ENCODE data around the gene B4GALT5.
A peak's percentile ranks its signal among the peaks of the same experiment; 100 is the strongest.

Gene B4GALT5

DNA sequence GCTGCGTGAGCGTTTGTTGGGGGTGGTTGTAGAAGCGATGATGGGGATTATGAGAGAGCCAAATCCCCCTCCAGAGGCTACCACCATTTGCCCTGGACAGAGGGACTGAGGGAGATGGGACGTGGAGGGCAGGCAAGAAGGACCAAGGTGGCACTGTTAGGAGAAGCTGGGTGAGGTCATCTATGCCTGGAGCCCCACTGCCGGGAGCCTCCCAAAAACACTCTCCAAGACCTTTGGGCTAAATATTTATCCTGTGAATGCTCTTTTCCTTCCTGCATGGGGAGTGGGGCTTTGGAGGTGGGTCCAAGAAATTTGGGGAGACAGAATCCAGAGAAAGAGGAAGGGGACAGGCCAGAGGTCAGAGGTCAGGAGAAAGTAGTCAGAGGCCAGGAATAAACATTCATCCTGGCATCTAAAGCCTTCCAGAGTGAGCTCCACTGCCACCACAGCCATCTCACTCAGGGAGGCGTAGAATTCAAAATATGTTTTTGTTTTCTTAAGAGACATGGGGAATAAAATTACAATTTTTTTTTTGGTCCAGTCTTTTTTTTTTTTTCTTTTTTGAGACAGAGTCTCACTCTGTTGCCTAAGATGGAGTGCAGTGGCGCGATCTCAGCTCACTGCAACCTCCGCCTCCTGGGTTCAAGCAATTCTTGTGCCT lies 128.0 kb downstream of the B4GALT5 start:
- DNase-seq (no peak), ATAC-seq (replicated peaks) (no peak)
- no peaks in the 10 kb centered on the region for H3K36me3 Mint-ChIP-seq (ENCODE audit: insufficient read depth)
- peaks cover 9 to 18% of the 10 kb centered on the region in 2 donors for H3K4me1 Mint-ChIP-seq (ENCODE audit: low read depth in 2 of 2)
- H3K9me3 Mint-ChIP-seq = peaks cover 2 to 7% of the 10 kb centered on the region in 2 donors
- no peak overlapping the region for H3K4me3 Mint-ChIP-seq
- H3K27ac Mint-ChIP-seq = peak overlapping the region in 1 of 2 donors; percentile 41
- peaks cover 0 to 10% of the 10 kb centered on the region in 2 donors for H3K27me3 Mint-ChIP-seq

DNA sequence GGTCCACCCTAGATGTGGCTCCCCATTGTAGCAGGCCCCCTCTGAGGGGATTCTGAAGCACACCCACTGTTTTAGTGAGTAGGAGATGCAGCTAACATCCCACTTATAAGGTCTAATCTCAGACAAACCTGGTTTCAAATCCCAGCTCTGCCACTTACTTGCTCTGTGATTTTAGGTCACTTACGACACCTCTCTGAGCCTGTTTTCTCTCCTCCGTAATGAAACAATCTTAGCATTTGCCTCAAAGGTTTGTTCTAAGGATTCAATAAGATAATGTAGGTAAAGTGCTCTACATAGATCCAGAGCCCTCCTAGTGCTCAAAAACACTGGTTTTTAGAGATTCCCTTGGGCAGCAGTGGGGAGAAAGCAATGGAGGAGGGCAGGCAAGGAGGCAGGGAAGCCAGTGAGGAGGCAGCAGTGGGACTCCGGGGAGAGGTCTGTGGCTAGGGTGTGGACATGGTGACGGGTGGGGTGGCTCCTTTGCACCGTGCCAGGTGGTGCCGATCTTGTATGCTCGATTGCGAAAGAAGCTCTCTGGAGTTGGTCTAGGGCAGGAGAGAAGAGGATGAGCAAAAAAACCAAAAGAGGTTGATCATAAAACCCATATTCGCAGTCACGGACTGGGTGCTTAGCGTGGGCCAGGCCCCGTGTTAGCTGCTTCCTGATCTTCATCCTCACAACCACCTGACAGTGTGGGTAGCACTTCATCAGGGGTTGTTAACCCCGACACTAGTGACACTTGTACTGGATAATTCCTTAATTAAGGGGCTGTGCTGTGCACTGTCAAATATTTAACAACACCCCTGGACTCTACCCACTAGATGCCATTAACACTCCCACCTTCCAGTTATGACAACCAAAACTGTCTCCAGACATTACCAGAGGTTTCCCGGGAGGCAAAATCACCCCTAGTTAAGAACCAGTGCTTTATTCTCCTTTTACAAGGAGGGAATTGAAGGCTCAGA lies 129.0 kb downstream of the B4GALT5 start:
- H3K9me3 Mint-ChIP-seq = peaks cover 2 to 7% of the 10 kb centered on the region in 2 donors
- H3K27ac Mint-ChIP-seq = peak overlapping the region; percentile 41 to 54
- peak; percentile 75 for ATAC-seq (replicated peaks)
- DNase-seq = no peak
- H3K27me3 Mint-ChIP-seq = peaks cover 0 to 10% of the 10 kb centered on the region in 2 donors
- H3K4me3 Mint-ChIP-seq = peak overlapping the region in 1 of 2 donors; percentile 10
- H3K36me3 Mint-ChIP-seq (ENCODE audit: insufficient read depth) = no peaks in the 10 kb centered on the region
- peaks cover 0 to 13% of the 10 kb centered on the region in 2 donors for H3K4me1 Mint-ChIP-seq (ENCODE audit: low read depth in 2 of 2)

DNA sequence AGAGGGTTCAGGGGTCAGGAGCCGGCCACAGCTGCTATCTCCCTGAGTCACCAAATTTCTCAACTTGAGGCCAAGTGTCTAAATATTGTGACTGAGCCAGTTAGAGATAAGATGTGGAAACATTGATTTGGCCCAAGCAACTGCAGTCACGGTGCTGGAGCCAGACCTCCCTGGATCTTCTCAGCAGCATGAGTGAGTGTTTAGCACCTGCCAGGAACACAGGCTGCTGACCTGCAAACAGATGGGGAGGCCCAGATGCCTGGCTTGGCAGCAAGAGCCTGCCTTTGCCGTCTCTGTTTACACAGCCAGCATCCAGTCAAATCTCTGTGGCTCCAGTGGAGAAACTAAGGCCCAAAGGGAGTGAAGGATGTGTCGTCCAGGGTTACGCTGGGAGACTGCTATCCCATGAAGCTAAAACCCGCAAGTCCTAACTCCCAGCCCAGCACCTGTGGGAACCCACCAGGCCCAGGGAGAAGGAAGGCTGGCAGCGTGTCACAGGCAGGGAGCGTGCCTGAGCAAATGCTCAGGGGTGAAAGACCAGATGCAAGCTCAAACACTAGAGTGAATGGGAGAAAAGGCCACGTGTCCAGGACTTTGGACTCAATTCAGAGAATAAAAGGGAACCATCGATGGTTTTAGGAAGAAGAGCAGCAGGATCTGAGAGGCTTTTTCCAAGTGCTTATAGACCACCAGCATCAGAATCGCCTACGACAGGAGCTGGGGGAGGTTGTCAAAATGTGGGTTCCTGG lies 129.8 kb downstream of the B4GALT5 start:
- Mint-ChIP-seq H3K27ac (no peak overlapping the region), H3K36me3 (ENCODE audit: insufficient read depth) (no peaks in the 10 kb centered on the region), H3K27me3 (peaks cover 0 to 10% of the 10 kb centered on the region in 2 donors), H3K9me3 (peaks cover 2 to 7% of the 10 kb centered on the region in 2 donors), H3K4me3 (no peak overlapping the region), H3K4me1 (ENCODE audit: low read depth in 2 of 2) (peaks cover 0 to 12% of the 10 kb centered on the region in 2 donors)
- no peak for DNase-seq
- no peak for ATAC-seq (replicated peaks)

DNA sequence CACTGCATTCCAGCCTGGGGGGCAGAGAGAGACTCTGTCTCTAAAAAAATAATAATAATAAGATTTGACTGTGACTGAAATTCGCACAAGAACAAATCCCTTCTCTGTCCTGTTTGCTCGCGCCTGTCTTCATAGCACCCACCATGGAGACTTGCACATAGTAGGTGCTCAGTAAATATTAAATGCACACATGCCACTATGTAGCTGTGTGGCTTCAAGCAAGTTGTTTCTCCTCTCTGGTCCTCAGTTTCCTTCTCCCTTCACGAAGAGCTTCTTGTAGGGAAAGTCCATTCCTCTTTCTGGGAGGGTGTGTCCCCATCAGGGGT lies 130.4 kb downstream of the B4GALT5 start:
- H3K27ac Mint-ChIP-seq = no peak overlapping the region
- peaks cover 0 to 11% of the 10 kb centered on the region in 2 donors for H3K4me1 Mint-ChIP-seq (ENCODE audit: low read depth in 2 of 2)
- DNase-seq (no peak), ATAC-seq (replicated peaks) (no peak)
- no peaks in the 10 kb centered on the region for H3K36me3 Mint-ChIP-seq (ENCODE audit: insufficient read depth)
- H3K4me3 Mint-ChIP-seq = no peak overlapping the region
- H3K27me3 Mint-ChIP-seq = peaks cover 0 to 10% of the 10 kb centered on the region in 2 donors
- peaks cover 2 to 7% of the 10 kb centered on the region in 2 donors for H3K9me3 Mint-ChIP-seq

All from effector memory CD8-positive, alpha-beta T cell (primary cell).